H1 (cell line): ENCODE data around the gene CCDC71L.

Source experiments
- ASH2L ChIP-seq: fragments of 200-600, 300-600 bp; sonication (generic); IDR thresholded peaks from one replicate; pipeline ENCODE4 v1.7.1; 2017; ENCODE audit warnings: low read length
- CEBPB ChIP-seq: IDR thresholded peaks from 2 replicates; pipeline ENCODE4 v1.6.1; 2012; ENCODE audit warnings: low read depth, low read length
- CHD1 ChIP-seq: IDR thresholded peaks from 2 replicates; pipeline ENCODE4 v1.6.1; 2012; ENCODE audit warnings: low read depth, low read length, improper control_type of control experiment
- CREB1 ChIP-seq: IDR thresholded peaks from 2 replicates; pipeline ENCODE4 v1.6.1; 2012; ENCODE audit warnings: inconsistent platforms
- CTCF ChIP-seq, 3 experiments: IDR thresholded peaks; 1 replicate in 2 of 3; 2 replicates in 1 of 3; pipeline versions ENCODE4 v1.5.1 to v1.6.1; 2011; ENCODE audit warnings: low read length in 3 of 3, mild to moderate bottlenecking in 3 of 3, inconsistent platforms in 2 of 3, low read depth in 1 of 3, moderate library complexity in 1 of 3; ENCODE audit not compliant: insufficient read depth in 1 of 3; ENCODE audit errors: control extremely low read depth in 1 of 3
- EGR1 ChIP-seq: IDR thresholded peaks from 2 replicates; pipeline ENCODE4 v1.6.1; 2011; ENCODE audit warnings: low read depth, low read length, borderline replicate concordance
- EZH2 ChIP-seq: fragments of 200-600 bp; sonication (generic); IDR thresholded peaks from 2 replicates; pipeline ENCODE4 v1.7.1; 2012; ENCODE audit warnings: low read depth, mild to moderate bottlenecking, moderate library complexity, low read length, inconsistent platforms; ENCODE audit not compliant: severe bottlenecking
- JUN ChIP-seq: IDR thresholded peaks from 2 replicates; pipeline ENCODE4 v1.6.1; 2011; ENCODE audit warnings: low read depth, mild to moderate bottlenecking, improper control_type of control experiment, low read length
- MAX ChIP-seq: IDR thresholded peaks from 2 replicates; pipeline ENCODE4 v1.6.1; 2012; ENCODE audit warnings: inconsistent platforms
- POU5F1 ChIP-seq: IDR thresholded peaks from 2 replicates; pipeline ENCODE4 v1.6.1; 2011; ENCODE audit warnings: low read depth, mild to moderate bottlenecking, low read length, moderate library complexity
- SP1 ChIP-seq: IDR thresholded peaks from 2 replicates; pipeline ENCODE4 v1.6.1; 2011; ENCODE audit warnings: low read depth, low read length
- TAF1 ChIP-seq: IDR thresholded peaks from 2 replicates; pipeline ENCODE4 v1.6.1; 2011; ENCODE audit warnings: mild to moderate bottlenecking, low read depth, low read length
- USF2 ChIP-seq: IDR thresholded peaks from 2 replicates; pipeline ENCODE4 v1.6.1; 2011; ENCODE audit warnings: low read length, improper control_type of control experiment

GRCh38 chr7:106630648-106631047 lies 30.3 kb downstream of the CCDC71L start:
- no peak for TF ChIP-seq SP1
- no peak for TF ChIP-seq EGR1
- no peak for TF ChIP-seq USF2
- no peak for TF ChIP-seq CTCF (IDR thresholded peaks at IDR 0.05; ENCODE audit: control extremely low read depth in 1 of 3, insufficient read depth in 1 of 3, low read depth in 1 of 3, low read length in 3 of 3)
- no peak for TF ChIP-seq EZH2
- no peak for TF ChIP-seq CREB1
- no peak for TF ChIP-seq POU5F1
- no peak for TF ChIP-seq CHD1
- TF ChIP-seq TAF1 = no peak
- no peak for TF ChIP-seq MAX
- no peak for TF ChIP-seq CEBPB
- no peak for TF ChIP-seq ASH2L
- no peak for TF ChIP-seq JUN
